Measurements from ENCODE around the gene RNF11. TPM values are rescaled to one million over a fixed set of nuclear protein-coding genes. Genes with fewer than 3 reads are reported as not detected.

Gene RNF11
- total and polyA plus RNA-seq, 2 of the 8 experiments (the other 6 are each of a cell fraction or from before 2014, with no cell fraction given): 49.6 to 54.2 TPM

- no peak overlapping the region for H4K8ac ChIP-seq (ENCODE audit: extremely low read depth, insufficient read depth, low read length)
- no peak overlapping the region for H4K5ac ChIP-seq (ENCODE audit: insufficient read length, low read depth, low read length)
- no peak overlapping the region for H3K4me3 ChIP-seq (ENCODE audit: extremely low read depth in 1 of 4, insufficient read depth in 2 of 4, low read depth in 3 of 4, low read length in 4 of 4)
- no peaks in the 10 kb centered on the region for H3K4me1 ChIP-seq (replicated peaks in 1 of 4; ENCODE audit: control insufficient read depth in 3 of 4, insufficient read depth in 4 of 4, low read length in 3 of 4)
- no peak overlapping the region for H3K27ac ChIP-seq (ENCODE audit: low read depth, low read length)
- no peaks in the 10 kb centered on the region for H3K23me2 ChIP-seq (ENCODE audit: low read depth, low read length)
- no peak overlapping the region for H3K14ac ChIP-seq (ENCODE audit: insufficient read length)
- no peak overlapping the region for H2BK12ac ChIP-seq (ENCODE audit: low read depth, low read length)
- H3K36me3 ChIP-seq (ENCODE audit: control insufficient read depth in 2 of 4, insufficient read depth in 4 of 4, low read length in 3 of 4): no peaks in the 10 kb centered on the region
- CTCF ChIA-PET (ENCODE audit: partially characterized antibody): interaction anchor here (1.0 to 1.3 kb wide), 2 partner anchors 20 to 82 kb away, joined by 3 to 5 read pairs; no protein-coding TSS in a partner anchor
- no peak overlapping the region for H3K23ac ChIP-seq (ENCODE audit: insufficient read length)
- POLR2A ChIA-PET (ENCODE audit: partially characterized antibody): no interaction called here
- no peak for TF ChIP-seq E2F6 (IDR thresholded peaks at IDR 0.05)
- TF ChIP-seq FOSL1 (IDR thresholded peaks at IDR 0.05; ENCODE audit: insufficient read depth, low read depth, low read length): no peak
- TF ChIP-seq TEAD4 (IDR thresholded peaks at IDR 0.05; ENCODE audit: low read depth, low read length): no peak
- TF ChIP-seq JUND (IDR thresholded peaks at IDR 0.05; ENCODE audit: low read length): no peak
- no peak for TF ChIP-seq HDAC6 (IDR thresholded peaks at IDR 0.05; ENCODE audit: low read depth, low read length)
- no peak for TF ChIP-seq NANOG (IDR thresholded peaks at IDR 0.05; ENCODE audit: insufficient read depth, low read depth, low read length, poor library complexity, severe bottlenecking)
- no peak for TF ChIP-seq ATF2 (IDR thresholded peaks at IDR 0.05; ENCODE audit: low read length)
- TF ChIP-seq TCF12 (IDR thresholded peaks at IDR 0.05; ENCODE audit: low read depth, low read length): no peak
- no peak for TF ChIP-seq RNF2 (IDR thresholded peaks at IDR 0.05; ENCODE audit: borderline replicate concordance, low read depth, low read length, missing control alignments, poor library complexity, severe bottlenecking)
- H2AK5ac ChIP-seq (ENCODE audit: low read depth, low read length): no peak overlapping the region
- H2BK5ac ChIP-seq (ENCODE audit: low read depth, low read length): no peak overlapping the region
- no peak overlapping the region for H2BK20ac ChIP-seq (ENCODE audit: low read length)
- FAIRE-seq (no peak), DNase-seq (ENCODE audit: low read depth in 1 of 2, low spot score in 2 of 2) (no peak)
- H2BK15ac ChIP-seq (ENCODE audit: low read length): no peak overlapping the region
- H2AFZ ChIP-seq (ENCODE audit: low read length): no peak overlapping the region
- H3K9me3 ChIP-seq (ENCODE audit: insufficient read depth in 2 of 2, low read depth in 1 of 2, low read length in 1 of 2): no peaks in the 10 kb centered on the region
- no peak overlapping the region for H3K9ac ChIP-seq (replicated peaks in 1 of 4; ENCODE audit: extremely low read depth in 1 of 4, low read depth in 3 of 4, low read length in 3 of 4)
- H2BK120ac ChIP-seq (replicated peaks; ENCODE audit: low read depth, low read length): no peak overlapping the region
- H3K79me1 ChIP-seq (ENCODE audit: low read depth, low read length): no peaks in the 10 kb centered on the region
- H3K4me2 ChIP-seq (ENCODE audit: insufficient read depth in 1 of 2, low read depth in 2 of 2, low read length in 2 of 2): no peak overlapping the region
- H3K18ac ChIP-seq (ENCODE audit: extremely low read depth, low read length): no peak overlapping the region
- no peaks in the 10 kb centered on the region for H3K27me3 ChIP-seq (replicated peaks in 1 of 4; ENCODE audit: control insufficient read depth in 3 of 4, extremely low read depth in 1 of 4, insufficient read depth in 3 of 4, low read length in 3 of 4)
- no peak overlapping the region for H3K4ac ChIP-seq (replicated peaks; ENCODE audit: insufficient read length, low read depth, low read length)
- H3K56ac ChIP-seq (replicated peaks; ENCODE audit: insufficient read length, low read depth, low read length): no peak overlapping the region
- no peaks in the 10 kb centered on the region for H4K20me1 ChIP-seq (replicated peaks in 1 of 2; ENCODE audit: control insufficient read depth in 1 of 2, insufficient read depth in 2 of 2, low read length in 2 of 2)
- WGBS, 2 experiments (ENCODE audit: extremely low coverage in 1 of 2, insufficient coverage in 1 of 2, insufficient read length in 1 of 2, insufficient replicate concordance in 2 of 2, low coverage in 1 of 2, low lambda C conversion rate in 2 of 2, missing lambda C conversion rate in 1 of 2): 100% methylated on average over 1 of the region's 1 CpG; no CpG with 5 or more reads in 1 of the 2 experiments
- no peaks in the 10 kb centered on the region for H3K79me2 ChIP-seq (ENCODE audit: control insufficient read depth in 1 of 2, insufficient read depth in 2 of 2, low read length in 2 of 2)
- no peak overlapping the region for H4K91ac ChIP-seq (replicated peaks; ENCODE audit: insufficient read length, low read length)
These were observed 20.9 kb upstream of the RNF11 start for GRCh38 chr1:51215169-51215568.
